Ramos (cell line): ENCODE measurements around the gene RCAN1.
"Not testable (repeated sequence)": the region's sequence is repeated elsewhere in the genome, so short reads cannot be mapped to it uniquely, and the experiment has no call there.

Source experiments
- in situ Hi-C: fragments of 300-500 bp; cut with MboI; formaldehyde crosslinking; loops from one replicate; pipeline ENCODE4 v1.14.3; 2022; ENCODE audit warnings: low sequenced_read_pairs; ENCODE audit not compliant: unreplicated experiment

RCAN1 gene

GRCh38 chr21:34498623-34499022 is 116.3 kb downstream of the RCAN1 start:
- in situ Hi-C loops: no loop called here

GRCh38 chr21:34483854-34484253 is 131.1 kb downstream of the RCAN1 start:
- in situ Hi-C loops: not testable (repeated sequence)

- in situ Hi-C loops: not testable (repeated sequence)
Measured at GRCh38 chr21:34483435-34483834, 131.5 kb downstream of the RCAN1 start.

- in situ Hi-C loops: not testable (repeated sequence)
Measured at GRCh38 chr21:34467333-34467732, 147.6 kb downstream of the RCAN1 start.
